GM04503 (cell line): ENCODE results near the gene CNKSR3.

Experiments
- DNase-seq: peaks from one replicate; pipeline ENCODE4 v3.0.0-alpha.2; 2012; ENCODE audit warnings: low read depth

Gene CNKSR3

GRCh38 chr6:154414021-154414813, 96.3 kb downstream of the CNKSR3 start:
- no peak for DNase-seq

GRCh38 chr6:154412106-154412820, 98.2 kb downstream of the CNKSR3 start:
- DNase-seq, result no peak

GRCh38 chr6:154411076-154411475, 99.4 kb downstream of the CNKSR3 start:
- no peak for DNase-seq

- peak; percentile 99 for DNase-seq
Observed at GRCh38 chr6:154410619-154411072, 99.8 kb downstream of the CNKSR3 start.

GRCh38 chr6:154408891-154409500, 101.5 kb downstream of the CNKSR3 start:
- no peak for DNase-seq

- no peak for DNase-seq
Observed at GRCh38 chr6:154407440-154407839, 103.0 kb downstream of the CNKSR3 start.

GRCh38 chr6:154406869-154407268, 103.6 kb downstream of the CNKSR3 start:
- DNase-seq, result no peak

GRCh38 chr6:154406301-154406700, 104.2 kb downstream of the CNKSR3 start:
- DNase-seq, result no peak

- peak; percentile 61 for DNase-seq
Observed at GRCh38 chr6:154404791-154405400, 105.6 kb downstream of the CNKSR3 start.

GRCh38 chr6:154403788-154404187, 106.7 kb downstream of the CNKSR3 start:
- DNase-seq, result no peak

GRCh38 chr6:154402081-154402780, 108.3 kb downstream of the CNKSR3 start:
- DNase-seq, result no peak

GRCh38 chr6:154399097-154399496, 111.4 kb downstream of the CNKSR3 start:
- no peak for DNase-seq

GRCh38 chr6:154397491-154398195, 112.8 kb downstream of the CNKSR3 start:
- DNase-seq, result no peak

- no peak for DNase-seq
Observed at GRCh38 chr6:154395878-154396277, 114.6 kb downstream of the CNKSR3 start.

GRCh38 chr6:154395316-154395715, 115.2 kb downstream of the CNKSR3 start:
- DNase-seq, result no peak

GRCh38 chr6:154394571-154394970, 115.9 kb downstream of the CNKSR3 start:
- DNase-seq, result no peak

- no peak for DNase-seq
Observed at GRCh38 chr6:154390034-154390433, 120.5 kb downstream of the CNKSR3 start.

GRCh38 chr6:154388803-154389202, 121.7 kb downstream of the CNKSR3 start:
- DNase-seq, result no peak

- peak; percentile 83 for DNase-seq
Observed at GRCh38 chr6:154386848-154387717, 123.4 kb downstream of the CNKSR3 start.

GRCh38 chr6:154384191-154384590, 126.3 kb downstream of the CNKSR3 start:
- no peak for DNase-seq
